Activated CD8-positive, alpha-beta memory T cell treated with anti-CD3 and anti-CD28 coated beads for 4 hours (primary cell): ENCODE measurements around the gene DNAJC5.
A peak's percentile ranks its signal among the peaks of the same experiment; 100 is the strongest.

ENCODE experiments used
- DNase-seq, 2 donors: peaks; one replicate each; pipeline ENCODE4 v3.0.0-alpha.2; 2020; ENCODE audit warnings: low read depth in 2 of 2

DNAJC5 gene

DNA sequence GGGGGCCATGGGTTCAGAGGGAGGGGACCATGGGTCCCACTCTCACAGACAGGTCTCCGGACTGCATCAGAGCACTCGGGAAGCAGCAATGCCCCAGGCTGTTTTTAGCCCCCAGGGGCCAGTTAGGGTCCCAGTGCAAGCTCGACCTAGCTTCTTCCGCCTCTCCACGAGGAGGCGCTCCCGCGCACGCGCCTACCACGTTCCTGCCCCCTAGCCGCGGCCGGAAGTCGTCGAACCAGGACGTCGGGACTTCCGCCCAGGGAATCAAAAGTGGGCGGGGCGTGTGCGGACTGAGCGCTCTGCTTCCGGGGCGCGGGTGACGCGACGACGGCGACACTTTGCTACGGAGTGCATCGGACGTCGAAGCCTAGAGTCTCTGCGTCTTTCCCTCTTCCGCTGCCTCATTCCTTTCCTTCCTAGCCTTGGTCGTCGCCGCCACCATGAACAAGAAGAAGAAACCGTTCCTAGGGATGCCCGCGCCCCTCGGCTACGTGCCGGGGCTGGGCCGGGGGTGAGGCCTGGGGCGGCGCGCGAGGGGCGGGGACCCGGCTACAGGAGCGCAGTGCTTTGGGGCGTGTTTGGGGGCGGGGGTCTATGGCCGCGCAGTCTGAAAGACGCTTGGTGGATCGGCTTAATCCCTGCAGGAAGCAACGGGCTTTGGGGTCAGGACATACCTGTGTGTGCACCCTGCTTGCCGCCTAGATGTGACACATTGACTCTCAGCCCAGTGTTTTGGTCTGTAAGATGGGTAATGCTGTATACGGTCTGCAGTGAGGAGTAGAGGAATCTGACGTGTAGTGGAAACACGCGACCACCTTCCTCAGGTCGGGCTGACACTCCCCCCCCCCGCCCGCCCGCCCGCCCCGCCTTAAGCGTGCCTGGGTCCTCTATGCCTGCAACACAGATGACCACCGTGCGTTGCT lies 86.1 kb downstream of the DNAJC5 start, which contains the start of gene PRPF6:
PRPF6 (plus strand) TSS at position 327 of the 923 bp plus-strand sequence; CDS start at position 441, 114 bp downstream.
- DNase-seq = peak; percentile 89 to 91

GRCh38 chr20:63982937-63983336 lies 88.0 kb downstream of the DNAJC5 start:
- no peak for DNase-seq
